Hepatocyte (in vitro differentiated cells): ENCODE measurements around the gene SPIRE1.

Experiments
- EZH2phosphoT487 ChIP-seq: fragments of 200-600 bp; sonication (generic); IDR thresholded peaks from one replicate; pipeline ENCODE4 v1.6.1; 2018; ENCODE audit warnings: antibody characterized with exemption, mild to moderate bottlenecking, low read depth, moderate library complexity; ENCODE audit not compliant: unreplicated experiment, severe bottlenecking
- TF ChIP-seq, protein P1 (sequence below): fragments of 200-600 bp; sonication (generic); IDR thresholded peaks from 2 replicates; pipeline ENCODE4 v1.5.1; 2016; ENCODE audit warnings: antibody characterized with exemption, mild to moderate bottlenecking; ENCODE audit not compliant: poor library complexity

- TF ChIP-seq, protein P1, sequence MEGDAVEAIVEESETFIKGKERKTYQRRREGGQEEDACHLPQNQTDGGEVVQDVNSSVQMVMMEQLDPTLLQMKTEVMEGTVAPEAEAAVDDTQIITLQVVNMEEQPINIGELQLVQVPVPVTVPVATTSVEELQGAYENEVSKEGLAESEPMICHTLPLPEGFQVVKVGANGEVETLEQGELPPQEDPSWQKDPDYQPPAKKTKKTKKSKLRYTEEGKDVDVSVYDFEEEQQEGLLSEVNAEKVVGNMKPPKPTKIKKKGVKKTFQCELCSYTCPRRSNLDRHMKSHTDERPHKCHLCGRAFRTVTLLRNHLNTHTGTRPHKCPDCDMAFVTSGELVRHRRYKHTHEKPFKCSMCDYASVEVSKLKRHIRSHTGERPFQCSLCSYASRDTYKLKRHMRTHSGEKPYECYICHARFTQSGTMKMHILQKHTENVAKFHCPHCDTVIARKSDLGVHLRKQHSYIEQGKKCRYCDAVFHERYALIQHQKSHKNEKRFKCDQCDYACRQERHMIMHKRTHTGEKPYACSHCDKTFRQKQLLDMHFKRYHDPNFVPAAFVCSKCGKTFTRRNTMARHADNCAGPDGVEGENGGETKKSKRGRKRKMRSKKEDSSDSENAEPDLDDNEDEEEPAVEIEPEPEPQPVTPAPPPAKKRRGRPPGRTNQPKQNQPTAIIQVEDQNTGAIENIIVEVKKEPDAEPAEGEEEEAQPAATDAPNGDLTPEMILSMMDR = no peak
- no peak for TF ChIP-seq EZH2phosphoT487
Measured at GRCh38 chr18:12411456-12411855, 246.5 kb downstream of the SPIRE1 start.
